NCI-H82 treated with DMSO at 0.1 percent for 48 hours (cell line): ENCODE data around the gene MAPK12.
"Not testable (repeated sequence)": the region's sequence is repeated elsewhere in the genome, so short reads cannot be mapped to it uniquely, and the experiment has no call there.

ENCODE experiments used
- DNase-seq: peaks from one replicate; lab custom pipeline; 2025; ENCODE audit not compliant: unreplicated experiment; lab: John Stamatoyannopoulos, UW

MAPK12 gene

DNA sequence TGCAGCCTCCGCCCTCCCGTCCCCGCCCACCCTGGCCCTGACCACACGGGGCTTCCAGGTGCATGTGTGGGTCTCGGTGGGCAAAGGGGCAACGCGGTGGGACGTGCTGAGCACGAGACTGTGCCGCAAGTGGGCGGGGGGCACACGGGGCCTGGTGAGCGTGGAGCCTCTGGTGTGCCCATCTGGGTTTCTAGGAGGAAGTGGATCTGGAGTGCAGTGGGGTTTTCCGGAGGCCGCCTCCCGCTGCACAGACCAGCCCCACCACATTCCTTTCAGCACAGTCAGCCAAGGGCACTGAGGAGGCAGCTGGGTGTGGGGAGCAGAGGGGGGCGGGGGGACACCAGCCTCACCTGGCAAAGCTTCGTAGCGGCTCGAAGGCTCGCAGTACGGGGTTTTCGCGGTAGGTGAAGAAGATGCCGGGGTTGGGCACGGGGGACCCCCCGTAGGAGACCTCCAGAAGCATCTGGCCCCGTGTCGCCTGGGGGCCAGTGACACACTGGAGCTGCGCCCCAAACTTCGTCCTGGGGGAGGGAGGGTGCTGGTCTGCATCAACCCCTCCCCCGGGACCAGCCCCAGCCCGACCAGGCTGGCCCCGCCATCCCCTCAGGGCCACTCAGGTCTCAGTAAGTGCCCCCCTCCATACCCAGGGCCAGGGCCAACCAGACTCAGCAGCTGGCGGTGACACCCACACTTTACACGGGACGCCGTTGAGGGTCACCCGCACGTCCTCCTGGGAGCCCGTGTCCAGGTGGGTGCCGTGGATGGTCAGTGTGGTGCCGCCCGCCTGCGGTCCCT is 21.1 kb upstream of the MAPK12 start:
- no peak for DNase-seq

DNA sequence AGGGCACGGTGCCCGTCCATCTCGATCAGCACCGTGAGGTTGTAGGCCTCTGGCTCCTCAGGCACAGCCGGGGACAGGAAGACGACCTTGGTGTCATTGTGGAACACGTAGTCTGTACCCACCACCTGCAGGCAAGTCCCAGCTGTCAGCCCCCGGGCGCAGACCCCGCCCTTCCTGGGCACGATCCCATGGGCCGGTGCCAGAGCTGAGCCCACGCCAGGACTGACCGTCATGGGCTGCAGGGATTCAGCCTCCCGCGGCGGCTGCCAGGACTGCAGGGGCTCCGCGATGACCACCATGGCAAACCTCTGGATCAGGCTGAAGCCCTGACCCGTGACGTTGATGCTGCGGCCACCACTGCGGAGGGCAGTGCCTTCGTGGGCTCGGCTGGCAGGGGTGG is 20.5 kb upstream of the MAPK12 start:
- no peak for DNase-seq

DNA sequence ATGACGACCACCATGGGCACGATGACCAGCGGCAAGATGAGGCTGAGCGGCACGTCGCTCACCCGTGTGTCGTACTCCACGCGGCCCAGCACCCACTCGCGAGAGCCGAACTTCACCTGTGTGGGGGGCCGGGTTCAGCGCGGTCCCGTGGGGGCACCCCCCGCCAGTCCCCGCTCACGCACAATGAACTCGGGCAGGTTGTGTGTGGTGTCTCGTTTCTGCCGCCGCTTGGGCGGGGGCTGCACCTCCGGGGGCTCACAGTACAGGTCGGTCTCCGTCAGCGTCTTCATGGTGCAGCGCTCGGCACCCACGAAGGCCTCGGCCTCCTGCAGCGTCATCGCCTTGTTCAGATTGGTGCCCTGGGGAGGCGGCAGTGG is 19.9 kb upstream of the MAPK12 start:
- DNase-seq: no peak

DNA sequence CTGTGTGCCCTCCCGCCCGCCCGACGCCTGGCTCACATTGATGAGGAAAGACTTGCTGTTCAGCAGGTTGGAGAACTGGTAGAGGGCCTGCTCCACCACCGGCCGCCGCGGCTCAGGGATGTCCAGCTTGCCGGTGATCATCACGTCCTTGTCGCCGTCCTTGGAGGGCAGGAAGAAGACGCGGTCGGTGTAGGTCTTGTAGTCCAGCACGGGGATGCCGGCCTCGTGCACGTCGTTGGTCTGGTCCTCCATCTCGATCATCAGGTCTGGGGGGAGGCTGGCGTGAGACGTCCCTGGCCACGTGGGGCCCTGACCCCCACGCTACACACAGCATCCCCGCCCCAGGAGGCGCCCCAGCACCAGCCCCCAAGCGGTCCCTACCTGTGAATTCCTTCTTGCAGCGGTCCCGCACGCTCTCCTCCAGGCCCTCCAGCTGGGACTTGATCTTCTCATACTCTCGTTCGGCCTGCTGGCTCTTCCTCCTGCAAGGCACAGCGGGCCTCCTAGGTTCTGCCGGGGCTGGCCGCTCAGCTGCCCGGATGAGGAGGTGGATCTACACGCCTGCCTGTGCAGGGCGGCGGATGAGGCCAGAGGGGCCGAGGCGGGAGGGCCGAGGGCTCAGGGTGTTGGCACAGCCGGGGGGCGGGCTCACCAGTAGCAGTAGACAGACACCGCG is 19.4 kb upstream of the MAPK12 start:
- no peak for DNase-seq

DNA sequence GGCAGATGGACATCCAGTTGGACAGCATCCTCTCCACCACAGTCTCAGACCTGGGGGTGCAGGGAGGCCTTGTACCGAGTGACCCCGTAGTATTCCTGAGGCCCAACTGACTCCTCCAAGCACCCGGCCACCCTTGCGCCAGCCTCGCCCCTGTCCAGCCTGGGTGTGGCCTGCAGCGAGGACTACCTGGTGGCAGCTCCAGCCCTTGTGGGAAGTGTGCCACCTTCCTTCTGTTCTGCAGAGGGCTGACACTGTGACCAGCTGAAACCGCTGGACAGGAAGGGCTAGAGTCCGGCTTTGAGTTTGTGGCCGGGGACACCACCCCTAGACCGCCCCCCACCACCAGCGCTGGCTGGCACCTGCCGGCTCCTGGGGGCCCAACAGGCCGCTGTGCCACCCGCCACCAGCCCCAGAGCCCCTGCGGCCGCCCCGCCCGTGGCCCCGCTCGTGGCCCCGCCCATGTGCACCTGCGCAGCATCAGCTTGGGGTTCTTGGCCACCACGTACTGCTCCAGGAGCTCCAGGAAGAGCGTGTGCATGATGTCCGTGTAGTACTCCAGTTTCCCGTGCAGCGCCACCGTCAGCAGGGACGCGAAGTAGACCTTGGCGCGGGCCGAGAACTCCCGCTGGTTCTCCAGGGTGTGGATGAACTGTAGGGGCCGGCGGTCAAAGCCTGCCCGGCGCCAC is 18.7 kb upstream of the MAPK12 start:
- DNase-seq: no peak

DNA sequence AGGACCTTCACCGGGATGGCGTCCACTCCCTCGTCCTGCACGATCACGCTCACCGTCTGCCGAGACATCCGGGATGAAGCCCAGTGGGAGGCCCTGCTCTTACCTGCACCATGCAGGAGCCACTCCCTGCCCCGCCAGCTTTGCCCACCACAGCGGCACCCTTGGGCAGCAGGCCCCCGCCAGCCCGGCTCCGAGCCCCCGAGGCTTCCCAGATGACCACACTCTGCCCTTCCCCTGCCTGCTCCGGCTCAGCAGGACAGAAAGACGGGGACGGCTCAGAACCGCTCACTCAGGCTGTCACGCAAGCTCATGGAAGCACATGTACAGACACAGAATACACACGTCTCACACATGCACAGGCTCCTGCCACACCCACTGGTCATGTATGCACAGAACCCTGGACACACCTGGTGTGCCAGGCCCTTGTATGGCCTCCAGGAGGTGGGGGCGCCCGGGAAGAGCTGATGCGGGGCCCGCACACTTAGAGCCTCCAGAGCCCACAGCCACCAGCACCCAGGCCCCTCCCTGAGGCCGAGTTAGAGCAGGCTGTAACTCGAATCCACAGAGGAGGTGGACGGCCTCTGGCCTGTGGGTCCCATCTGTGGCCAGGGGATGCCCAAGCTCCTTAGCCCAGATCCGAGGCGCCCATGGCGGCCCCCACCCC is 17.6 kb upstream of the MAPK12 start:
- DNase-seq: no peak

DNA sequence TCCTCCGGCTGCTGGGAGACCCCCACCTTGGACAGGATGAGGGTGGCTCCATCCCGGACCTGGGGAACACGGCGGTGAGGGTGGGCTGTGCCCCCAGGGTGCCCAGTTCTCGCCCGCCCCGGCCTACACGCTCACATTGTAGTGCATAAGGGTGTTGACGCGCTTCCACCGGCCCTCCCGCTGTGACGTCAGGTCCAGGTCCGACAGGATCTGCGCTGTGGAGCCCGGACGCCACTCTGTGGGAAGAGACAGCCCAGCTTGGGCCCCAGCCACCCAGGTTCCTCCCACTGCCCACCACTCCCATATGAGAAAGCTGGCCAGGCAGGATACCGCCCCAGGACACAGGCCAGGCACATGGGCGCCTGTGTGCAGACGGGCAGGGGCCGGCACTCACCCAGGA is 17.0 kb upstream of the MAPK12 start:
- no peak for DNase-seq

DNA sequence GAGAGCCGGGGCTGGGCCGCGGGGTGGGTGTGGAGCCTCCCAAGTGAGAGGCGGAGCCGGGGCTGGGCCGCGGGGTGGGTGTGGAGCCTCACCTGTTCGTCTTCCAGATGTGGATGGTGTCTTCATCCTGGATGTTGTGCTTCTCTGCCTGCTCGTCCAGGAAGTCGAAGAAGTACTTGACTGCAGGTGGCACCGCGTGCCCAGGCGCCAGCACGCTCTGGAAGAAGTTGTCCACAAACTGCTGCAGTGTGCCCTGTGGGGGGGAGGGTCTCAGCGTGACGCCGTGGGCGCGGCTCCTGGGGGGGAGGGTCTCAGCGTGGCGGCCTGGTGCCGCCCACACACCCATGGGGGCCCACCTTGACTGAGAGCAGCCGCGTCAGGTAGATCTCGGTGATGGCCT is 16.3 kb upstream of the MAPK12 start:
- no peak for DNase-seq

DNA sequence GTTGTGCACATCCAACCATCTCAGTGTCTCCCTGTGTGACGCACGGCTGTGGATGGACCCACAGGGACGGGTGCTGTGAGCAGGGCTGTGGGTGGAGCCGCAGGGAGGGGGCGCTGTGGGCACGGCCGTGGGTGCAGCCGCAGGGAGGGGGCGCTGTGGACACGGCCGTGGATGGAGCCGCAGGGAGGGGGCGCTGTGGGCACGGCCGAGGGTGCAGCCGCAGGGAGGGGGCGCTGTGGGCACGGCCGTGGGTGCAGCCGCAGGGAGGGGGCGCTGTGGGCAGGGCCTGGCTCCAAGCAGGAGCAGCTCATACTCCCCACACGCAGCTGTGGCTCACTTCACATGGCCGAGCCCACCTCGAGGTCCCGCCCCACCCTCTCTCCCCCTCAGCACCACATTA is 14.7 kb upstream of the MAPK12 start:
- DNase-seq: no peak

DNA sequence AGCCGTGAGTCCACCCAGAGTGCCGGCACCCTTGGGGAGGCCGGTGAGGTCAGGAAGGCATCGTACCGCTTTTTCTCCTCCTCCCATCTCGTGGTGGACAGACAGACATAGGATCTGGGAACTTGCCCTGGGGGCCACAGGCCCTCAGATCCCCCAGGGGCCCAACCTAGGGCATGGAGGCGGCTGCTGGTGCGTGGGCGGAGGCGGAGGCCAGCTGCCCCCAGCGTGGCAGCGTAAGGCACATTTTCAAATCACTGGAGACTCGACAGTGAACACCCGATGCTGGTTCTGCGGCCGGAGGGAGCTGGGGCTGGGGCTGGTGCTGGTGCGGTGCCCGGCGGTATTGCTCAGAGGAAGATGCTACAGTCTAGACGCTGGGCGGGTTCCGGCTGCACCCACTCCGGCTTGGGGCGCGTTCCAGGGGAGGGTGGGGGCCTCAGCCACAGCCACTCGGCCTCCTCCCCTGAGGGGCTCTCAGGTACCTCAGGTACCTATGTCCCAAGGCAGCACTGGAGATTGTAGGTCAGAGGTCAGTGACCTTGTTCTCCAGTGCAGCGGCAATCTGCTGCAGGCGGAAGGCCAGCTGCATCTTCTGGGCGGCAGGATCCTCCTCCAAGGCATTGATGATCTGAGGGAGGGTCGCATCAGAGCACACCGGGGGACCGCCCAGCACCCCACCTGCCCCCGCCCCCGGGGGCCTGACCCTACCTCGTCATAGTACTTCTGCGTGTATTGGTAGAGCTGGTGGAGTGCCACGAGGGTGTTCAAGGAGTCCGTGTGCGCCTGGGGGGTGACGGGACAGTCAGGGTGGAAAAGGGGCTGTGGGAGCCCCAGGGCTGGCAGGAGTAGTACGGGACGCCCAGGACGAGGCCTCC is 13.9 kb upstream of the MAPK12 start:
- DNase-seq: no peak

DNA sequence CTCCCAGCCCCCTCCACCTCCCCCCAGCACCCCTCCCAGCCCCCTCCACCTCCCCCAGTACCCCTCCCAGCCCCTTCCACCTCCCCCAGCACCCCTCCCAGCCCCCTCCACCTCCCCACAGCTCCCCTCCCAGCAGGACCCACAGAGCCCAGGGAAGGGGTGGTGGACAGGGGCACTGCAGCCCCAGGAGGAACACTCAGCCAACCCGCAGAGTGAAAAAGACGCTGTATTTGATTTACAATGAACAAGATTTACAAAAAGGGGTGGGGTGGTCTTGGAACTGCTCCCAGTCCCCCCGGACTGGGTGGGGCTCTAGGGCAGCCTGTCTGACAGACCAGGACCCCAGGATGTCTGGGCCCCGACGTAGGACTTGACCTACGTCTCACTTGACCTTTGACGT is 13.3 kb upstream of the MAPK12 start:
- DNase-seq: no peak

DNA sequence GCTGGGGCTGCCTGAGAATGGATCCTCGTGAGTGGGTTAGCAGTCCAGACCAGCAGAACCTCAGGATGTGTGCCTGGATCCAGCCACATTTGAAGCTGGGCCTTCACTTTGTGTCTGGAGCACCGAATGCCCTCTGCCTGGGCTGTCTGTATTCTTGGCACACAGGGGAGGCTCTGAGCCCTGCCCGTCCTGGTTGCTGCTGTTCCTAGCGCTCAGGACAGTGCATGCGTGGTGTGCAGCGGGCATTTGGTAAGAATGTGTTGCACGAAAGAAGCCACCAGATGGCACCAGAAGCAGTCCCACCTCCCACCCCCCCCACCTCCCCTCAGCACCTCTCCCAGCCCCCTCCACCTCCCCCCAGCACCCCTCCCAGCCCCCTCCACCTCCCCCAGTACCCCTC is 12.8 kb upstream of the MAPK12 start:
- no peak for DNase-seq

DNA sequence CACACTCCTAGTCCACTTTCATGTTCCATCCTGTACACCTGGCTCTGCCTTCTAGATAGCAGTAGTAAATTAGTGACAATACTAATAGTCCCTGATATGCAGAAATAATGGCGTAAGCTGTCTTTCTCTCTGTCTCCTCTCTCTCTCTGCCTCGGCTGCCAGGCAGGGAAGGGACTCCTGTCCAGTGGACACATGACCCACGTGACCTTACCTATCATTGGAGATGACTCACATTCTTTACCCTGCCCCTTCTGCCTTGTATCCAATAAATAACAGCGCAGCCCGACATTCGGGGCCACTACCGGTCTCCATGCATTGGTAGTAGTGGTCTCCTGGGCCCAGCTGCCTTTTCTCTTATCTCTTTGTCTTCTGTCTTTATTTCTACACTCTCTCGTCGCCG is 12.3 kb upstream of the MAPK12 start:
- not testable (repeated sequence) for DNase-seq

DNA sequence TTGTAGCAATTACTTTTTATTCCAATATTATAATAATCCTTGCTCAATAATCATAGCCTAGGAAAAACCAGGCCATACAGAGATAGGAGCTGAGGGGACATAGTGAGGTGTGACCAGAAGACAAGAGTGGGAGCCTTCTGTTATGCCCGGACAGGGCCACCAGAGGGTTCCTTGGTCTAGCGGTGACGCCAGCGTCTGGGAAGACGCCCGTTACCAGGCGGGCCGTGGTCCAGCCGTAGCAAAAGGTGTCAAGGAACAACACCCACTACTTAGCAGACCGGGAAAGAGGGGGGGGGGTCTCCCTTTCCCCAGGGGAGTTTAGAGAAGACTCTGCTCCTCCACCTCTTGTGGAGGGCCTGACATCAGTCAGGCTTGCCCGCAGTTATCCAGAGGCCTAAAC is 11.9 kb upstream of the MAPK12 start:
- DNase-seq: not testable (repeated sequence)

DNA sequence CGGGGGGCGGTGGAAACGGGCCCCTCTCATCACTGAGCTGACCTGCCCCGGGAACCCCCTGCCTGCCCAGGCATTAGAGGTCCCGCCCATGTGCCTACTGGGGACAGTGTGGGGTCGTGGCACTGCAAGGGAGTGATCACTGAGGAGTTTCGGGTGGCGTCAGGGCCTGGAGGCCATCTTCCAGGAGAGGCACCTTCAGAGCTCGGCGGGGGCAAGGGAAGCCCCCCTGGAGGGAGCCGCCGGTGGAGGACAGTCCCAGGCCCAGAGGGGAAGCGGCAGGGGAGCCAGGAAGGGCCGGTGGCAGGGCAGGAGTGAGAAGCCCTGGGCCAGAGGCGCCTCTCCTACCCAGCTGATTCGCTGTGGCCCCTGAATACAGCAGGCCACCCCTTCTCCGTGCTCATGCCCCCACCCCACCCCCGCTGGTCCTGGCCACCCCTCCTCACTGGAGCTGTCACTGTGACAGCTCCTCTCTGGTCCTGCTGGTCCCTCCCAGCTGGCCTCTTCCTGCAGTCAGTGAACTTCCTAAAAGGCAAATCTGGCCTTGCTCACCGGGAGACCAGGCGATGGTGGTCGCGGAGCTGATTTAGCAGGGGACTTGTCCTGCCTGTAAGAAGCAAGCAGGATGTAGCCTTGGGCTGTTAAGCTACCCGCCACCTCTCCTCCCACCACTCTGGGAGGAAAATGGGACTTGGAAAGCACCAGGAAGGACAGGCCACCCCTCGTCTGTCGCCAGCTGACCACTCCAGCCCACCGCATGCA is 10.7 kb upstream of the MAPK12 start:
- DNase-seq: no peak

DNA sequence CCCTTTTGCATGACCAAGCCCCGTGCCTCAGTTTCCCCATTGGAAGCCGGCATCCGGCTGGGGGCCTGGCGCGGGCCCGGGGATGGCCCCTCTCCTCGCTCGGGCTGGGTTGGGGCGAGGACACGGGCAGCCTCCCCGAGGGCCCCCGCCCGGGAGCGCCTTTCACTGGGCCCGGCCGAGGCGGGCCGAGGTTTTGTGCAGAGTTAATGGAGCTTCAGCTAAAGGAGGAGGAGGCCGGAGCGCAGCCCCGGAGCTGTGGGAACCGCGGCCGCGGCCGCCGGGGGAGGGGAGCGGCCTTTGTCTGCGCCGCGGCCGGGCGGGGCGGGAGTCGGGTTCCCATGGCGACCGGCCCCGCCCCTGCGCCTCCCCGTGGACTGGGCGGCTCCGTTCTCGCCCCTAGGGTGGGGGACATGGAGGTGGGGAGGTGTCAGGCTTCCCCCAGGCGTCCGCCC is 10.1 kb upstream of the MAPK12 start:
- no peak for DNase-seq

DNA sequence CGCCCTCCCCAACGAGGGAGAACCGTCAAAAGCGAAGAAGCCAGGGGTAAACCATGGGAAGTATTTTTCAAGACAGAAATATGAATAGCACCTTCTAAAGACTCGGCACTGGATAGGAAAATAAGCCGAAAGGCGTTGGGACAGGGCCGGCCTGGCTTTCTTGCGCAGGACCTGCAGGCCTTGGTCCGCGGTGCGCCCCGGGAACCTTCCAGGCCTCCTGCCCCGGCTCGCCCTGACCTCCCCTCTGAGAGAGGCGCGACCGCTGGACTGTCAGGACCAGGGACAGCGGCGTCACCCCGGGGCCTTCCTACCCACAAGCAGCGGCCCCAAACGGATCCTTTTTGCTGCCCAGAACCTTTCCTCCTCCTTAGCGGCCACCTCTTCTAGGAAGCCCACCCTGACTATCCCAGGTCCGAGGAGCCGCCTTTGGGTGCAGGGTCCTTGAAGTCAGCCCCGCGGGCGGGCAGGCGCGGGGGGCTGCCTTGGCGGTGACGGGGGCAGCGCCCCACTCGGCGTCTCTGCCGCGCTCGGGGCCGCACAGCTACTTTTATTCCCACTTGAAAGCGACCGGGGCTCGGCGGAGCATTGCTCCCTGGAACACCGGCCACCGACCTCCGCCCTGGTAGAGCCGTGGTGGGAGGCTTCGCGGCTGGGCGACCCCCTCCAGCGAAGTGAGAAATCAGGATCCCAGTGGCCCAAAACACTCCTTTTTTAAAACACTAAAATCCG is 9.3 kb upstream of the MAPK12 start:
- DNase-seq: no peak

DNA sequence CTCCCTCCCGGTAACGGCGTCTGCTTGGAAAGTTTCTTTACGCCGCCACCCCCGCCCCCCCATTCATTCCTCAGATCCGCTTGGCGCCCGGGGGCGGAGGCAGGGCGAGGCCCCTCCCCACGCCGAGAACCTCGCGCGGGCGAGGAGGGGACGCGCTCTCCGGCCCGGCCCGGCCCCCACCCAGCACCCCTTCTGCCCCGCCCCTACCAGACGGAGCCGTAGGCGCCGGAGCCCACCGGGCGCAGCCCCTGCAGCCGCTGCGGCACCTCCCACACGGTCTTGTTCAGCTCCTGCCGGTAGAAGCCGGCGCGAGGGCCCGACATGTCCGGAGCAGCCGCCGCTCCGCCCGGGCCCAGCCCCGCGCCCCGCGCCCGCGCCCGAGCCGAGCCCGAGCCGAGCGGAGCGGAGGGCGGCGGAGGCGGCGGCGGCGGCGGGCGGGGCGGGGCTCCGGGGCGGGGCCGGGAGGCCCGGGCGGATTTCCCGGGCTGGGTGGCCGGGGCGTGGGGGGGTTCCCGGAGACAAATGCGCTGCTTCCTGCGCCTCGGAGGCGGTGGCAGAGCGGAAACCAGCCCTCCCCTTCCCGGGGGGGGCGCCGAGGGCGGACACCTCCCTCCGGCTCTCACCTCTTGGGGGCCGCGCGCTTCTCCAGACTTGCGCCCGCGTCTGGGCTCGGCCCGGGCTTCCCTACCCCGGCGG is 8.6 kb upstream of the MAPK12 start, which contains the start of gene MAPK11:
Gene MAPK11 (minus strand): TSS at position 411 of the 696 bp plus-strand sequence. CDS start 88 bp downstream, at position 323.
- no peak for DNase-seq

DNA sequence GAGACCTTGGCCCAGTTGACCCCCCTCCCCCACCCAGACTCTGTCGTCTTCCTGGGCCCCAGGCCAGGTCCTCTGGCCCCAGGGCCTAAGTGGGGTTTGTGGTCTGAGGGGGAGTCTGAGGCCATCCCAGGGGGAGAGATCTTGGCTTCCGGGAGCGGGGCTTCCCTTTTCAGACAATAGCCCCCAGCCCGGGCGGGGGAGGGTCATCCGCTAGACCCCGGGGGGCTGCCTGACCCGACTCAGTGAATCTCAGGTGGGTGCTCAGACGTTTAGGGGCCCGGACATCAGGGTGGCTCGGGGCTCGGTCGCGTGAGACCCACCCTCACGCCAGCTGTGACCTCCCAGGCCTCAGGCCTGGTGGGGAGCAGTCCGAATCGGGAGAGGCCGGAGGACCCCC is 8.1 kb upstream of the MAPK12 start:
- no peak for DNase-seq
